Epidermal melanocyte (primary cell): Measurements from ENCODE around the gene XPO4.

ENCODE experiments used
- DNase-seq: peaks from one replicate; pipeline ENCODE4 v3.0.0; 2011; ENCODE audit warnings: low spot score; ENCODE audit not compliant: insufficient read length

The XPO4 gene

DNA sequence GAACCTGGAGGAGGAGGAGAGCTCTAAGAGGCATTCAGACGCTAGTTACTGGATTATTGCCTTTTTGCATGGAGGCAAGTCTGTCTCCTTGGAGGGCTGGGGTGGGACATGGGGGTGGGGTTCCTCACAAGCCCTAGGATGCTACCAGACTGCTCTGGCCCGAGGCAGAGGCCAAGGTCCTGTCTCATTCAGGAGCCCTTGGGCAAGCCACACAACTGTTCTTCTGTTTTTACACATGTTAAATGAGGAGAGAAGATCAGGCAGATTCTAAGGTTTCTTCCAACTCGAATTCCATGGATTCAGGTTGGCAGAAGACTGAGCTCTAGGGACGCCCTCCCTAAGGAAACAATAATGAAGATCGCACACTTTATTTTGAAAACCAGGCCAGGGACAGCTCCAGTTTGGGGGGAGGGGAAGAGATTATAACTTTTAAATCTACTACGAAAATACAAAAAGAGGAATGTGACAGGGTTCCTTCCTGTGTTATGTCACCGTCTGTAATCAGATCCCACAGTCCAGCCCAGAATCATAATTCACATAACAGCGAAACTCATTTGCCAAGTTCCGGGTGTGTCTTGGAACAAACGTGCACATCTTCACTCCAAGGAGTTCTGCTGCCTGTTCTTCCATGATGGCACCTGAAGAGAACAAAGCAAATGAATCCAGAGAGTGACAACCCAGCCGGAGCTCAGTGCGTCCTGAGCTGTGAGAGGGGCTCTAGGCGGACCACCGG lies 173.8 kb downstream of the XPO4 start:
- no peak for DNase-seq

DNA sequence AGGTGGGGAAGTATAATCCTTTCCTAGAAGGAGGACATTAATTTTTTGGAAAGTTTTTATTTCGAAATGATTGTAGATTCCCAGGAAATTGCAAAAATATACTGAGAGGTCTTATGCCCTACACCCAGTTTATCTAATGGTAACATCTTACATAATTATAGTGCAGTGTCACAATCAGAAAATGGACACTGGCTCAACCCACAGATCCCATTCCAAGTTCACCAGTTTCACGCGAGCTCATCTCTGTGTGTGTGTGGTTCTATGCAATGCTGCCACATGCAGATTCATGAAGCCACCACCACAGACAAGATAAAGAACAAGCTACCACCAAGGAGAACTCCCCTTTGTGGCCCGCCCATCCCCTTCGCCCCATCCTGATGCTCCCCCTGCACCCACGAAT lies 174.7 kb downstream of the XPO4 start:
- DNase-seq = no peak
